Effector memory CD8-positive, alpha-beta T cell (primary cell): ENCODE measurements around the gene PDCD6IP.
"Not testable (repeated sequence)": the region's sequence is repeated elsewhere in the genome, so short reads cannot be mapped to it uniquely, and the experiment has no call there.

Experiments used
- ATAC-seq: fragments of 150-1000 bp; cut with Tn5 transposase; replicated peaks from 2 replicates; pipeline ENCODE4 v1.10.0; 2021; ENCODE audit warnings: mild to moderate bottlenecking, moderate library complexity
- DNase-seq, 3 experiments: peaks; one replicate each; pipeline ENCODE4 v3.0.0; 2021
- H3K27ac Mint-ChIP-seq, 2 donors: one replicate each; pipeline ENCODE4 v1.8.0; 2022; ENCODE audit warnings: mild to moderate bottlenecking in 2 of 2, mixed read lengths in 2 of 2, moderate library complexity in 2 of 2
- H3K27me3 Mint-ChIP-seq, 2 donors: one replicate each; pipeline ENCODE4 v1.8.0; 2022; ENCODE audit warnings: mixed read lengths in 2 of 2
- H3K36me3 Mint-ChIP-seq: one replicate; pipeline ENCODE4 v1.8.0; 2022; ENCODE audit warnings: mild to moderate bottlenecking, moderate library complexity, mixed read lengths; ENCODE audit not compliant: insufficient read depth
- H3K4me1 Mint-ChIP-seq, 2 donors: one replicate each; pipeline ENCODE4 v1.8.0; 2022; ENCODE audit warnings: low read depth in 2 of 2, mixed read lengths in 2 of 2
- H3K4me3 Mint-ChIP-seq, 2 donors: one replicate each; pipeline ENCODE4 v1.8.0; 2022; ENCODE audit warnings: mild to moderate bottlenecking in 2 of 2, mixed read lengths in 2 of 2, moderate library complexity in 2 of 2
- H3K9me3 Mint-ChIP-seq, 2 donors: one replicate each; pipeline ENCODE4 v1.8.0; 2022; ENCODE audit warnings: mixed read lengths in 2 of 2

PDCD6IP gene

GRCh38 chr3:33781413-33781812, 17.0 kb upstream of the PDCD6IP start:
- not testable (repeated sequence) for H3K4me3 Mint-ChIP-seq, DNase-seq, ATAC-seq, H3K9me3 Mint-ChIP-seq, H3K27ac Mint-ChIP-seq, H3K4me1 Mint-ChIP-seq, H3K27me3 Mint-ChIP-seq, H3K36me3 Mint-ChIP-seq

GRCh38 chr3:33786565-33787327, 11.7 kb upstream of the PDCD6IP start:
- ATAC-seq: no peak
- DNase-seq: no peak
- Mint-ChIP-seq H3K27me3 (peaks cover 0 to 14% of the 10 kb centered on the region in 2 donors), H3K36me3 (no peaks in the 10 kb centered on the region), H3K4me3 (no peak overlapping the region), H3K9me3 (no peaks in the 10 kb centered on the region), H3K4me1 (no peaks in the 10 kb centered on the region), H3K27ac (no peak overlapping the region)

- Mint-ChIP-seq H3K27me3 (peaks cover 4 to 16% of the 10 kb centered on the region in 2 donors), H3K4me1 (no peaks in the 10 kb centered on the region), H3K9me3 (no peaks in the 10 kb centered on the region), H3K36me3 (no peaks in the 10 kb centered on the region), H3K4me3 (no peak overlapping the region), H3K27ac (no peak overlapping the region)
- DNase-seq (peak; percentile 40 to 59 (median 42)), ATAC-seq (peak; percentile 94)
Measured at GRCh38 chr3:33787328-33788009, 11.0 kb upstream of the PDCD6IP start.

GRCh38 chr3:33789183-33789954, 9.1 kb upstream of the PDCD6IP start:
- Mint-ChIP-seq H3K9me3 (no peaks in the 10 kb centered on the region), H3K27ac (no peak overlapping the region), H3K4me1 (no peaks in the 10 kb centered on the region), H3K36me3 (no peaks in the 10 kb centered on the region), H3K27me3 (peaks cover 5 to 16% of the 10 kb centered on the region in 2 donors), H3K4me3 (no peak overlapping the region)
- no peak for DNase-seq
- no peak for ATAC-seq

GRCh38 chr3:33790091-33790490, 8.3 kb upstream of the PDCD6IP start:
- no peaks in the 10 kb centered on the region for H3K36me3 Mint-ChIP-seq

GRCh38 chr3:33791477-33792166, 6.8 kb upstream of the PDCD6IP start:
- no peak for DNase-seq
- Mint-ChIP-seq H3K27ac (no peak overlapping the region), H3K36me3 (no peaks in the 10 kb centered on the region), H3K4me1 (no peaks in the 10 kb centered on the region), H3K9me3 (no peaks in the 10 kb centered on the region), H3K27me3 (peaks cover 5 to 16% of the 10 kb centered on the region in 2 donors), H3K4me3 (no peak overlapping the region)
- peak; percentile 46 for ATAC-seq

More at GRCh38 chr3:33790091-33790490, 8.3 kb upstream of the PDCD6IP start:
- Mint-ChIP-seq H3K9me3 (no peaks in the 10 kb centered on the region), H3K27ac (no peak overlapping the region), H3K4me1 (no peaks in the 10 kb centered on the region), H3K4me3 (no peak overlapping the region), H3K27me3 (peaks cover 5 to 16% of the 10 kb centered on the region in 2 donors)
- no peak for DNase-seq
- no peak for ATAC-seq

- ATAC-seq (no peak), DNase-seq (no peak)
- Mint-ChIP-seq H3K27me3 (peaks cover 5 to 16% of the 10 kb centered on the region in 2 donors), H3K4me1 (no peaks in the 10 kb centered on the region), H3K36me3 (no peaks in the 10 kb centered on the region), H3K4me3 (no peak overlapping the region), H3K9me3 (no peaks in the 10 kb centered on the region), H3K27ac (no peak overlapping the region)
Measured at GRCh38 chr3:33792167-33792892, 6.1 kb upstream of the PDCD6IP start.

GRCh38 chr3:33795131-33795530, 3.3 kb upstream of the PDCD6IP start:
- H3K4me3 Mint-ChIP-seq: no peak overlapping the region

GRCh38 chr3:33795856-33796536, 2.4 kb upstream of the PDCD6IP start:
- H3K27ac Mint-ChIP-seq: no peak overlapping the region
- H3K36me3 Mint-ChIP-seq: peaks cover 20% of the 10 kb centered on the region
- peaks cover 5 to 6% of the 10 kb centered on the region in 2 donors for H3K27me3 Mint-ChIP-seq
- no peak for DNase-seq
- H3K9me3 Mint-ChIP-seq: no peaks in the 10 kb centered on the region
- no peak for ATAC-seq
- H3K4me3 Mint-ChIP-seq: no peak overlapping the region
- peaks cover 16 to 27% of the 10 kb centered on the region in 2 donors for H3K4me1 Mint-ChIP-seq

More at GRCh38 chr3:33795131-33795530, 3.3 kb upstream of the PDCD6IP start:
- ATAC-seq (no peak), DNase-seq (no peak)
- peaks cover 5 to 6% of the 10 kb centered on the region in 2 donors for H3K27me3 Mint-ChIP-seq
- peaks cover 13 to 18% of the 10 kb centered on the region in 2 donors for H3K4me1 Mint-ChIP-seq
- no peaks in the 10 kb centered on the region for H3K9me3 Mint-ChIP-seq
- no peak overlapping the region for H3K27ac Mint-ChIP-seq
- peaks cover 19% of the 10 kb centered on the region for H3K36me3 Mint-ChIP-seq

- no peaks in the 10 kb centered on the region for H3K27me3 Mint-ChIP-seq
- peak overlapping the region; percentile 93 to 95 for H3K27ac Mint-ChIP-seq
- peaks cover 27% of the 10 kb centered on the region for H3K36me3 Mint-ChIP-seq
- ATAC-seq (peak; percentile 67), DNase-seq (no peak)
- peak overlapping the region; percentile 91 to 95 for H3K4me3 Mint-ChIP-seq
- no peaks in the 10 kb centered on the region for H3K9me3 Mint-ChIP-seq
- H3K4me1 Mint-ChIP-seq: peaks cover 25 to 43% of the 10 kb centered on the region in 2 donors
Measured at GRCh38 chr3:33798113-33798417, 365 bp upstream of the PDCD6IP start.

GRCh38 chr3:33799202-33799551, 747 bp downstream of the PDCD6IP start:
- Mint-ChIP-seq H3K27me3 (no peaks in the 10 kb centered on the region), H3K4me3 (peak overlapping the region; percentile 91 to 95), H3K36me3 (peaks cover 33% of the 10 kb centered on the region), H3K9me3 (no peaks in the 10 kb centered on the region), H3K4me1 (peaks cover 35 to 54% of the 10 kb centered on the region in 2 donors), H3K27ac (peak overlapping the region; percentile 93 to 95)
- ATAC-seq: no peak
- DNase-seq: no peak

- Mint-ChIP-seq H3K27ac (peak overlapping the region; percentile 31 to 57), H3K27me3 (no peaks in the 10 kb centered on the region), H3K36me3 (peaks cover 33% of the 10 kb centered on the region), H3K4me3 (peak overlapping the region in 1 of 2 donors; percentile 28), H3K9me3 (no peaks in the 10 kb centered on the region), H3K4me1 (peaks cover 48 to 72% of the 10 kb centered on the region in 2 donors)
- no peak for ATAC-seq
- DNase-seq: no peak
Measured at GRCh38 chr3:33803252-33803651, 4.8 kb downstream of the PDCD6IP start.
